Activated CD4-positive, alpha-beta memory T cell treated with anti-CD3 and anti-CD28 coated beads, Interleukin-2, amount 10 ng/mL, durations not matched to agents 7 days and 5 days (primary cell): Measurements from ENCODE around the gene MARK4. TPM values are rescaled to one million over a fixed set of nuclear protein-coding genes. Genes with fewer than 3 reads are reported as not detected.

Experiments
- CTCF ChIA-PET: fragments of 350-600 bp; sonication (Branson Sonifier 250); formaldehyde crosslinking; loops from one replicate; lab custom pipeline; 2021; ENCODE audit warnings: antibody characterized with exemption, inconsistent platforms; lab: Charles Lee
- POLR2A ChIA-PET: fragments of 350-600 bp; sonication (Branson Sonifier 250); formaldehyde crosslinking; loops from one replicate; lab custom pipeline; 2021; ENCODE audit warnings: antibody characterized with exemption; lab: Charles Lee
- DNase-seq: peaks from one replicate; pipeline ENCODE4 v3.0.0-alpha.2; 2020
- H3K27ac Mint-ChIP-seq: one replicate; pipeline ENCODE4 v1.8.0; 2021; ENCODE audit warnings: mild to moderate bottlenecking, mixed read lengths
- H3K27me3 Mint-ChIP-seq: one replicate; pipeline ENCODE4 v1.8.0; 2021; ENCODE audit warnings: mixed read lengths
- H3K36me3 Mint-ChIP-seq: one replicate; pipeline ENCODE4 v1.8.0; 2021; ENCODE audit warnings: low read depth, mixed read lengths
- H3K4me1 Mint-ChIP-seq: one replicate; pipeline ENCODE4 v1.8.0; 2021; ENCODE audit warnings: mixed read lengths
- H3K4me3 Mint-ChIP-seq: one replicate; pipeline ENCODE4 v1.8.0; 2021; ENCODE audit warnings: mild to moderate bottlenecking, mixed read lengths
- H3K9me3 Mint-ChIP-seq: one replicate; pipeline ENCODE4 v1.8.0; 2021; ENCODE audit warnings: mixed read lengths
- total RNA-seq, 2 experiments: library from RNA; stranded (reverse); gene quantifications; one replicate each; pipeline ENCODE4 v1.2.3, GENCODE V29; 2021

MARK4 gene
- total RNA-seq, 2 experiments from 2014 or later: 26.9 to 33.3 TPM

DNA sequence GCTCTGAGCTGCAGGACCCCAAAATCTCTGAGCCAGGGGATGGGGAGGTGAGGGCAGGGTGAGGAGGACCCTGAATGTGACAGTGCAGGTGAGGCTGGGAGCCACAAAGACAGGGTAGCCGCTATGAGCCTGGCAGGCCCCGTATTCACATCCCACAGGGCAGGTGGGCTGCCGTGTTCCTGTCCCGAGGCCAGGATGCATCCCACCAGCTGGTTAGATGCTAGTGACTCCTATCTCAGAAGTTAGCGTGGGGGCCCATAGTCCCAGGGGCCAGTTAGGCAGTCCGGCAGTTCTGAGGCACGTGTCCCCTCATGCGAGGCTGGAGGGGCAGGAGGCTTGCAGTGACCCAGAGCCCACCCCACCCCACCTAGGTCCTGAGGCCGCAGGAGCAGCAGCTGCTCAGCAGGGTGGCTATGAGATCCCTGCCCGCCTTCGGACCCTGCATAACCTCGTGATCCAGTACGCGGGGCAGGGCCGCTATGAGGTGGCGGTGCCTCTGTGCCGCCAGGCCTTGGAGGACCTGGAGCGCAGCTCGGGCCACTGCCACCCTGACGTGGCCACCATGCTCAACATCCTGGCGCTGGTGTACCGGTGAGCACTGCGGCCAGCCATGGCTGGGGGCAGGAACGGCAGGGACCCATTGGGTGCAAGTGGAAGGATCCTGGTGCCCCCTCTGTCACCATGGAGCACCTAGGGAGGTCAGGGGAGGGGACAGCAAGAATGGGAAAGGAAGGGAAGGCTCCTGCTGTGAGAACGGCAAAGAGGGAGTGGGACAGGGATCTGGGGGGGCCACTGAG, 96.7 kb downstream of the MARK4 start:
- ChIA-PET CTCF (no interaction called here), POLR2A (no interaction called here)
- Mint-ChIP-seq H3K9me3 (no peaks in the 10 kb centered on the region), H3K4me1 (no peaks in the 10 kb centered on the region), H3K36me3 (no peaks in the 10 kb centered on the region), H3K27me3 (peaks cover 8% of the 10 kb centered on the region), H3K27ac (no peak overlapping the region), H3K4me3 (no peak overlapping the region)
- no peak for DNase-seq

DNA sequence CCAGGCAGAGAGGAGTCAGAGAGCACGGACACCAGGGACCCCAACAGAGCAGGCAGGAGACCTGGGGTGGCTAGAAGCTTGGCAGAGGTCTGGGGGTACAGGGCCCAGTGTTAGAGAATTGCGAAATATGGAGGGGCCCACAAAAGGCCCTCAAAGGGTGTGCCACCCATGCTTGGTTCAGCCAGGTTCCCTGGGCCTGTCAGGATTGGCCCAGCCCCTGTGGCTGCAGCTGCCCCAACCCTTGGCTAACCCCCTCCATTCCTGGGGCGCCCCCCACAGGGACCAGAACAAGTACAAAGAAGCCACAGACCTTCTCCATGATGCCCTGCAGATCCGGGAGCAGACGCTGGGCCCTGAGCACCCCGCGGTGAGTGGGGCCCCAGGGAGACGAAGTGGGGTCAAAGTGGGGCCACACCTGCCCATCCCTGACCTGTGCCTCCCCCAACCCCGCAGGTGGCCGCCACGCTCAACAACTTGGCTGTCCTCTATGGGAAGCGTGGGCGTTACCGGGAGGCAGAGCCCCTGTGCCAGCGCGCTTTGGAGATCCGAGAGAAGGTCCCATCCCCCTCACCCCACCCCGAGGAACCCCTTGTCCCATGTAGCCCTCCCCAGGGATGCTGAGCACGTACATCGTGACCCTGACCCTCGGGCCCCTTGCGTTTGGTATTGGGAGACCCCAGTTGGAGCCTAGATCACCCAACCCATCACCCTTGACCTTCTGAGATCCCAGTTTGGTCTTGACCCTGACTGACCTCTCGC, 97.5 kb downstream of the MARK4 start:
- H3K4me3 Mint-ChIP-seq: no peak overlapping the region
- ChIA-PET CTCF (interaction anchor here (0.5 kb wide), 1 partner anchor 396 kb away, joined by 3 read pairs; no protein-coding TSS in a partner anchor), POLR2A (no interaction called here)
- no peak for DNase-seq
- no peaks in the 10 kb centered on the region for H3K9me3 Mint-ChIP-seq
- H3K27me3 Mint-ChIP-seq: peaks cover 7% of the 10 kb centered on the region
- no peaks in the 10 kb centered on the region for H3K4me1 Mint-ChIP-seq
- peaks cover 2% of the 10 kb centered on the region for H3K36me3 Mint-ChIP-seq
- H3K27ac Mint-ChIP-seq: no peak overlapping the region

GRCh38 chr19:45349126-45349415, 98.0 kb downstream of the MARK4 start:
- H3K27me3 Mint-ChIP-seq: peaks cover 5% of the 10 kb centered on the region
- ChIA-PET POLR2A (no interaction called here), CTCF (no interaction called here)
- H3K27ac Mint-ChIP-seq: no peak overlapping the region
- H3K4me1 Mint-ChIP-seq: no peaks in the 10 kb centered on the region
- no peak for DNase-seq
- peaks cover 3% of the 10 kb centered on the region for H3K36me3 Mint-ChIP-seq
- no peak overlapping the region for H3K4me3 Mint-ChIP-seq
- no peaks in the 10 kb centered on the region for H3K9me3 Mint-ChIP-seq

DNA sequence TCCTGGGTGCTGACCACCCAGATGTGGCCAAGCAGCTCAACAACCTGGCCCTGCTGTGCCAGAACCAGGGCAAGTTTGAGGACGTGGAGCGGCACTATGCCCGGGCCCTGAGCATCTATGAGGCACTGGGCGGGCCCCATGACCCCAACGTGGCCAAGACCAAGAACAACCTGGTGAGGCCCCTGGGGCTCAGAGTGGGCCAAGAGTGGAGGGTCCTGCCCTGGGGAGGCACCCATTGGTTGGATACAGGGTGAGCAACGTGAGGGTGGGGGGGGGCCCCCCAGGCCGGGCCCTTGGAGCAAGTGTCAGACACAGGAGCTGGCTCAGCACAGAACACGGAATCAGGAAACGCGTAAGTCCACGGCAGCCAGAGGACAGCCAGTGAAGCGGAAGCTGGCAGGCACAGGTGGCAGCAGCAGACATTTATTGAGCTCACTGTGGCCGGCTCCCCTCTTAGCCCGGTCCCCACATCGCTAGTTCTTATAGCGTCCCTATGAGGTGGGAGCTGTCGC, 98.4 kb downstream of the MARK4 start:
- ChIA-PET CTCF (no interaction called here), POLR2A (no interaction called here)
- Mint-ChIP-seq H3K4me3 (no peak overlapping the region), H3K9me3 (no peaks in the 10 kb centered on the region), H3K27ac (no peak overlapping the region), H3K36me3 (peaks cover 3% of the 10 kb centered on the region), H3K27me3 (peaks cover 5% of the 10 kb centered on the region), H3K4me1 (no peaks in the 10 kb centered on the region)
- DNase-seq: no peak

DNA sequence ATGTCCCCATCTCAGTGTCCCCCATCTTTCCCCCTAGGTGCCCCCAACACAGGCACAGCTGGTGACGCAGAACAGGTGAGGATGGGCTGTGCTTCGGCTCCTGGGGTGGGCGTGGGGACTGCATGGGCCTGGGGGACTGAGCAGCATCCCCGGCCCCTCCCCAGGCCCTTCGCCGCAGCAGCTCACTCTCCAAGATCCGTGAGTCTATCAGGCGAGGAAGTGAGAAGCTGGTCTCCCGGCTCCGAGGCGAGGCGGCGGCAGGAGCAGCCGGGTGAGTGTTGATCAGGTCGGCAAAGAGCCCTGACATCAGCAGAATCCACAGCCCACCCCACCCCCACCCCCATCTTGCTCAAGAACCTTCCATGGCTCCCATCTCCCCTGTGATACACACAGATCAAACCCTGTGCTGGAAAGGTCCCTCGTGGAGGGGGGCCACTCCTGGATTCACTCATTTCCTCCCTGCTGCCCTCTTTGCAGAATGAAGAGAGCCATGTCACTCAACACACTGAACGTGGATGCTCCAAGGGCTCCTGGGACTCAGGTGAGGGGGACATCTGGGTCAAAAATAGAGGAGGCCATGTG, 99.5 kb downstream of the MARK4 start:
- Mint-ChIP-seq H3K27ac (no peak overlapping the region), H3K9me3 (no peaks in the 10 kb centered on the region), H3K36me3 (peaks cover 8% of the 10 kb centered on the region), H3K4me1 (no peaks in the 10 kb centered on the region), H3K27me3 (peaks cover 4% of the 10 kb centered on the region), H3K4me3 (no peak overlapping the region)
- POLR2A ChIA-PET: no interaction called here
- no peak for DNase-seq
- CTCF ChIA-PET: no interaction called here

DNA sequence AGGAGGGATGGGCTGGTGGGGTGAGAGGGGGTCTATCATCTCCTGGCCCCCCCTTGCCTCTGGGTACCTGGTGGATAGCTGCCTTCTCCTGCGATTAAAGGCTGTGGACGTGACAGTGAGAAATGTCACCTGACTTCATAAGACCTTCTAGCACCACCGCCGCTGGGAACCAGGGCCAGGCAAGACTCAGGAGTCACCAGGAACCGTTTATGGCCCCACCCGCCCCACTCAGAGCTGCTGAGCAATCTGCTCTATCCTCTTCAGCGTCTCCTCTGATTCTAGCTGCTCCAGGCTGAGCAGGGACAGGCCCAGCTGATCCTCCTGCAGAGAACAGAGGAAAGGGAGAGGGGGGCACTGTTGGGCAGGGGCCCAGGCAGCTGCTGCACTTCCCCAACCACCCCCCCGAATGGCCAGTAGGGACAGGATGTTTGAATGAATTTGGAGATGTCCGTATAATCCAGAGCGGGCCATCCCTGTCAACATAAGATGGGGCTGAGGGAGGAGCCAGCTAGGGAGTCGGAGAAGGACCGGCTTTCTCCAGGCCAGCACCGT, 100.4 kb downstream of the MARK4 start:
- POLR2A ChIA-PET: no interaction called here
- no peaks in the 10 kb centered on the region for H3K27me3 Mint-ChIP-seq
- DNase-seq: no peak

GRCh38 chr19:45352062-45352461, 101.0 kb downstream of the MARK4 start:
- peaks cover 14% of the 10 kb centered on the region for H3K36me3 Mint-ChIP-seq
- H3K4me3 Mint-ChIP-seq: no peak overlapping the region
- H3K27me3 Mint-ChIP-seq: no peaks in the 10 kb centered on the region
- no peak for DNase-seq
- H3K9me3 Mint-ChIP-seq: no peaks in the 10 kb centered on the region
- no peak overlapping the region for H3K27ac Mint-ChIP-seq
- H3K4me1 Mint-ChIP-seq: no peaks in the 10 kb centered on the region
- CTCF ChIA-PET: no interaction called here
- POLR2A ChIA-PET: no interaction called here

More for the DNA sequence above, 100.4 kb downstream of the MARK4 start:
- H3K36me3 Mint-ChIP-seq: peaks cover 14% of the 10 kb centered on the region
- no peak overlapping the region for H3K27ac Mint-ChIP-seq
- no peaks in the 10 kb centered on the region for H3K9me3 Mint-ChIP-seq
- no peak overlapping the region for H3K4me3 Mint-ChIP-seq
- CTCF ChIA-PET: no interaction called here
- no peaks in the 10 kb centered on the region for H3K4me1 Mint-ChIP-seq

GRCh38 chr19:45352471-45352870, 101.4 kb downstream of the MARK4 start:
- POLR2A ChIA-PET: no interaction called here
- H3K27me3 Mint-ChIP-seq: no peaks in the 10 kb centered on the region
- no peaks in the 10 kb centered on the region for H3K9me3 Mint-ChIP-seq
- no peak for DNase-seq
- CTCF ChIA-PET: no interaction called here
- no peak overlapping the region for H3K27ac Mint-ChIP-seq
- peaks cover 17% of the 10 kb centered on the region for H3K36me3 Mint-ChIP-seq
- H3K4me1 Mint-ChIP-seq: no peaks in the 10 kb centered on the region
- H3K4me3 Mint-ChIP-seq: no peak overlapping the region

DNA sequence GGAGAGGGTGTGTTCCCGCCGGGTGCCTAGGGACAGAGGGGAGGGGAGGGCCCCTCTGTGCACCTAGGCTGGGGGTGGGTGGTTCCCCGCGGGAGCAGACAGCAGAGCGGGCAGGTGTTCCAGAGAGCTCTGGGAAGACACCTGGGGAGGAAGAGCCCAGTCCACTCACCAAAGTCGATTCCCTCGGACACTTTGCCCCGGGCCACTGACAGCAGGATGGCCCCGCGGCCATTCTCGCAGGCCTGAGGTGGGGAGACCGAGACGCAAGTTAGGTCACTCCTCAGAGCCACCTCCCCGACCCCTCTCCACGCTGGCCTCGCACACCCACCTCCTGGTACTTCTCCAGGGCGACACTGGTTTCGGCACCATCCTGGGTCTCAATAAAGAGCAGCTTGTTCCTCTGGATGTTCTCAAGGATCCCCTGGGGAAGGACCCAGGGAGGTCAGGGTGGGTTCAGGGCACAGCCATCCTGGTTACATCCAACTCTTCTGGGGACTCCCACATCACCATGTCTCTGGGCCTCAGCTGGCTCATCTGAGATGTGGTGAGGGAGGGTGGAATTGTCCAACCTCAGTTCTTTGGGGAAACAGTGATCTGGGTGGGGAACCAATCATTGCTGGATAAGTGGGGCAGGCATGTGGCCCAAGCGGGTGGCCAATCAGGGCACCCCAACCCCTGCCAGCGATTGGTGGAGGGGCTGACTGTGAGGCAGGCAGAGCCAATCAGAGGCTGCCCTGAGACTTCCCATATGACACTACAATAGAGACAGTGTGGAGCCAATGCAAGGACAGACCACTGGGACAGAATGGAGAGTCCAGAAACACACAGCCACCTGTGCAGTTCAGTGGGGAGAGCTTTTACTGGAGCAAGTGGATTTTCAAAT, 102.1 kb downstream of the MARK4 start:
- Mint-ChIP-seq H3K4me3 (no peak overlapping the region), H3K27ac (no peak overlapping the region), H3K27me3 (no peaks in the 10 kb centered on the region), H3K4me1 (no peaks in the 10 kb centered on the region), H3K36me3 (peaks cover 19% of the 10 kb centered on the region), H3K9me3 (no peaks in the 10 kb centered on the region)
- DNase-seq: no peak
- POLR2A ChIA-PET: no interaction called here
- CTCF ChIA-PET: no interaction called here

DNA sequence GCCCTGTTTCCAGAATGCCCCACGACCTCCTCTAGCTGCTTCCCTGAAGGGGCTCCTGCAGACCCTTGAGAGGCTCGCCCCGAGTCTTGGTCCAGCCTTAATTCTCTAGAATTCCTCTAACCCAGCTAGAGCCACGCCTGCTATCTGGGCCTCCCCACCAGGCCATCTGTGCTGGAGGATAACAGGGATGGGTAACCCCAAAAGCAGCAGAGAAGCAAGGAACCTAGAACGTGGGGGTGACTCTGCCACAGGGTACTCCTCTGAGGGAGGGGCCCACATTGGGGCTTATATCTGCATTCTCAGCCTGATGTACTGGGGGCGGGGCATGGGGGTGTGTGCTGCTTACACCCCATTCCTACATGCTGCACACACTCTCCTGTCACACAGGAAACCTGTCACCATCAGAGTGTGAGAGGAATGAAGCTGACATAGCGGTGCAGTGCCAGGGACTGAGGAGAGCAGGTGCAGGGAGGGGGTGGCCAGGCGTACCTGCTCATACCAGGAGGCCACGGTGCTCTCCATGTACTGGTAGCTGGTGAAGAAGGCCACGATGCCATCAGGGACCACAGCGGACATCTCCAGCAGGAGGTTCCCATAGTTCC, 103.3 kb downstream of the MARK4 start:
- Mint-ChIP-seq H3K4me3 (no peak overlapping the region), H3K27me3 (no peaks in the 10 kb centered on the region), H3K4me1 (no peaks in the 10 kb centered on the region), H3K27ac (no peak overlapping the region), H3K36me3 (peaks cover 21% of the 10 kb centered on the region), H3K9me3 (no peaks in the 10 kb centered on the region)
- DNase-seq: no peak
- CTCF ChIA-PET: no interaction called here
- POLR2A ChIA-PET: no interaction called here
